Upper lobe of left lung (tissue), 4 donors: ENCODE measurements around the gene CDKAL1.

Experiments
- CTCF ChIP-seq, 6 experiments: fragments of 450-650 bp in 4 of 6; fragments of 200-600 bp in 2 of 6; sonication (generic) in 2 of 6; IDR thresholded peaks; one replicate each; pipeline ENCODE4 v1.5.1; 2016 to 2019; ENCODE audit warnings: antibody characterized with exemption in 6 of 6
- POLR2A ChIP-seq, 4 donors: fragments of 450-650 bp; IDR thresholded peaks; one replicate each; pipeline ENCODE4 v1.5.1; 2016 to 2017; ENCODE audit warnings: antibody characterized with exemption in 4 of 4, mild to moderate bottlenecking in 2 of 4
- POLR2AphosphoS5 ChIP-seq, 2 donors: sonication (generic); formaldehyde crosslinking; IDR thresholded peaks; one replicate each; pipeline ENCODE4 v1.5.1; 2017; ENCODE audit warnings: antibody characterized with exemption in 2 of 2

- TF ChIP-seq CTCF (IDR thresholded peaks at IDR 0.05) = no peak
- no peak for TF ChIP-seq POLR2A (IDR thresholded peaks at IDR 0.05)
- no peak for TF ChIP-seq POLR2AphosphoS5 (IDR thresholded peaks at IDR 0.05)
Measured at GRCh38 chr6:20948556-20948955, 414.3 kb downstream of the CDKAL1 start.
